Prostate gland (tissue), 2 donors: ENCODE measurements around the gene COMMD9. TPM values are rescaled to one million over a fixed set of nuclear protein-coding genes. Genes with fewer than 3 reads are reported as not detected.
A peak's percentile ranks its signal among the peaks of the same experiment; 100 is the strongest.

ENCODE experiments used
- DNase-seq: peaks from one replicate; pipeline ENCODE4 v3.0.0-alpha.2; 2019; ENCODE audit warnings: low spot score
- H3K27ac ChIP-seq, 2 donors: fragments of 200-600 bp; sonication (generic); 2 replicates each; pipeline ENCODE4 v1.5.1; 2017 to 2019
- H3K27me3 ChIP-seq: fragments of 200-600 bp; sonication (generic); replicated peaks from 2 replicates; pipeline ENCODE4 v1.5.1; 2019; ENCODE audit not compliant: insufficient read depth
- H3K36me3 ChIP-seq, 2 donors: fragments of 200-600 bp; sonication (generic); 1 replicate in 1 of 2; 2 replicates in 1 of 2; pipeline versions ENCODE4 v1.5.1 to v1.8.1; 2017 to 2019
- H3K4me1 ChIP-seq: fragments of 200-600 bp; sonication (generic); replicated peaks from 2 replicates; pipeline ENCODE4 v1.5.1; 2019
- H3K4me3 ChIP-seq, 2 donors: fragments of 200-600 bp; sonication (generic); 2 replicates each; pipeline ENCODE4 v1.5.1; 2017 to 2019
- H3K9me3 ChIP-seq: fragments of 200-600 bp; sonication (generic); 2 replicates; pipeline ENCODE4 v1.5.1; 2017
- CTCF ChIP-seq, 4 experiments: fragments of 200-600 bp in 2 of 4; fragments of 450-650 bp in 2 of 4; sonication (generic) in 2 of 4; IDR thresholded peaks; 1 replicate in 3 of 4; 2 replicates in 1 of 4; pipeline ENCODE4 v1.5.1; 2016 to 2019; ENCODE audit warnings: antibody characterized with exemption in 4 of 4, mild to moderate bottlenecking in 2 of 4, moderate library complexity in 2 of 4
- POLR2A ChIP-seq: fragments of 450-650 bp; IDR thresholded peaks from one replicate; pipeline ENCODE4 v1.6.1; 2016; ENCODE audit warnings: antibody characterized with exemption, mild to moderate bottlenecking
- POLR2AphosphoS5 ChIP-seq: sonication (generic); formaldehyde crosslinking; IDR thresholded peaks from one replicate; pipeline ENCODE4 v1.6.1; 2017; ENCODE audit warnings: antibody characterized with exemption
- WGBS: methylation state at CpG from one replicate; pipeline ENCODE4 v1.1.5; 2018; 5-methylcytosine and 5-hydroxymethylcytosine counted together
- intact Hi-C: fragments of 100-400 bp; cut with DNase I; formaldehyde crosslinking; loops from one replicate; pipeline ENCODE4 v1.14.2; 2022
- total RNA-seq, 2 donors: library from RNA; depleted of rRNA; stranded (reverse); fragments of >200 nt; gene quantifications; one replicate each; pipeline ENCODE4 v1.1.0, GENCODE V29; 2016

The COMMD9 gene
- total RNA-seq, 2 donors from 2014 or later: 34.3 to 40.4 TPM

GRCh38 chr11:36264973-36265344, 24.3 kb downstream of the COMMD9 start:
- no peak for DNase-seq
- intact Hi-C loops: loop anchor here (5.0 kb wide), 1 partner anchor 443 kb away; no protein-coding TSS in a partner anchor
- Histone ChIP-seq H3K4me3 (no peak overlapping the region), H3K4me1 (no peaks in the 10 kb centered on the region), H3K9me3 (no peaks in the 10 kb centered on the region), H3K27ac (no peak overlapping the region), H3K27me3 (no peaks in the 10 kb centered on the region), H3K36me3 (no peaks in the 10 kb centered on the region)
- TF ChIP-seq POLR2A (no peak), POLR2AphosphoS5 (no peak), CTCF (IDR thresholded peaks at IDR 0.05) (no peak)
- WGBS: 96% methylated on average over 5 of the region's 5 CpGs

- intact Hi-C loops: no loop called here
- Histone ChIP-seq H3K4me1 (no peaks in the 10 kb centered on the region), H3K27ac (no peak overlapping the region), H3K27me3 (no peaks in the 10 kb centered on the region), H3K36me3 (no peaks in the 10 kb centered on the region), H3K4me3 (no peak overlapping the region), H3K9me3 (no peaks in the 10 kb centered on the region)
- 79% methylated on average over 9 of the region's 9 CpGs for WGBS
- TF ChIP-seq CTCF (IDR thresholded peaks at IDR 0.05) (no peak), POLR2AphosphoS5 (no peak), POLR2A (no peak)
- no peak for DNase-seq
Observed at GRCh38 chr11:36264011-36264972, 24.9 kb downstream of the COMMD9 start.

- no peaks in the 10 kb centered on the region for H3K27me3 ChIP-seq
Observed at GRCh38 chr11:36261094-36261493, 28.1 kb downstream of the COMMD9 start.

GRCh38 chr11:36258730-36259360, 30.4 kb downstream of the COMMD9 start:
- H3K27me3 ChIP-seq: no peaks in the 10 kb centered on the region
- H3K36me3 ChIP-seq: no peaks in the 10 kb centered on the region
- intact Hi-C loops: loop anchor here (5.0 kb wide), 2 partner anchors 127 to 222 kb away; no protein-coding TSS in a partner anchor
- H3K4me3 ChIP-seq: no peak overlapping the region
- 47% methylated on average over 12 of the region's 12 CpGs for WGBS
- peak; percentile 25 for DNase-seq
- no peak overlapping the region for H3K27ac ChIP-seq
- H3K4me1 ChIP-seq: no peaks in the 10 kb centered on the region
- no peaks in the 10 kb centered on the region for H3K9me3 ChIP-seq
- TF ChIP-seq POLR2A (no peak), CTCF (IDR thresholded peaks at IDR 0.05) (peak in 3 of 4 experiments; percentile 38 to 53 (median 44)), POLR2AphosphoS5 (no peak)

More at GRCh38 chr11:36261094-36261493, 28.1 kb downstream of the COMMD9 start:
- 90% methylated on average over 4 of the region's 4 CpGs for WGBS
- Histone ChIP-seq H3K9me3 (no peaks in the 10 kb centered on the region), H3K27ac (no peak overlapping the region), H3K4me3 (no peak overlapping the region), H3K4me1 (no peaks in the 10 kb centered on the region), H3K36me3 (no peaks in the 10 kb centered on the region)
- TF ChIP-seq CTCF (IDR thresholded peaks at IDR 0.05) (no peak), POLR2AphosphoS5 (no peak), POLR2A (no peak)
- intact Hi-C loops: no loop called here
- no peak for DNase-seq
